ENCODE results near the gene BMP6. TPM values are rescaled to one million over a fixed set of nuclear protein-coding genes. Genes with fewer than 3 reads are reported as not detected.

The BMP6 gene
- total RNA-seq, 1 donor from 2014 or later: 9.0 TPM

DNA sequence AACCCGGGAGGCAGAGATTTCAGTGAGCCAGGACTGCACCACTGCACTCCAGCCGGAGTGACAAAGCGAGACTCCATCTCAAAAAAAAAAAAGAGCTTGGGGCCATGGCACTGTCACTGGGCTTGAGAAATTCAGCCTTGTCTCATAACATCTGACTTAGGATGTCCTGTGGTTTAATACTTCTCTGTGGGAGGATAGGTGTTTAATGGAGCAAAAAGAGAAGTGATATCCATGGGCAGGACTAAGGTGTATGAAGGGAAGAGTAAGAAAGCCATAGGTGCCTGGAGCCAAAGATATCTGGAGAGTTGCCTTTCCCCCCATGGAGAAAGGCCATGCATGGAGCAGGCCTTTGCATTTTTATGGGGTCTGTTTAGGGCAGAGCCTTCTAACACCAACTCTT lies 11.2 kb downstream of the BMP6 start:
- ATAC-seq (no peak), DNase-seq (ENCODE audit: low spot score) (no peak)
- intact Hi-C loops (cut with DNase I): no loop called here

- no peak for ATAC-seq
- intact Hi-C loops (cut with DNase I): no loop called here
- no peak for DNase-seq (ENCODE audit: low spot score)
Observed at GRCh38 chr6:7737867-7738266, 12.0 kb downstream of the BMP6 start.

- ATAC-seq: no peak
- intact Hi-C loops (cut with DNase I): no loop called here
- no peak for DNase-seq (ENCODE audit: low spot score)
Observed at GRCh38 chr6:7742223-7742785, 16.4 kb downstream of the BMP6 start.

DNA sequence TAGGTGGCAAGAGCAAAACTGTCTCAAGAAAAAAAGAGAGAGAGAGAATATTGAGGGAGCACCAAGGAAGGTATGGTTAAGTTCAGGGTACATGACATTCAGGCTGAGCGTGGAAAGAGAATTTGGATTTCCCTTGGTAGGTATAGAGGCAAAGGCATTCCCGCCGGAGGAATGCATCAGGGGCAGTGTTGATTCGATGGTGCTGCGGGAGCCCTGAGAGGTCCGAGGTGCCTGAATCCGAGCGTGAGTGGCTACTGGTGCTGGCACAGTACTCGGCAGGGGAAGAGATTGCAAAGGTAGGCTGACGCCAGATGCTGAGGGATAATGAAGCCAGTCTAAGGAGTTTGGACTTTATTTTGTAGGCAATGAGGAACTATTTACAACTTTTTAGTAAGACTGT lies 20.0 kb downstream of the BMP6 start:
- intact Hi-C loops (cut with DNase I): no loop called here
- no peak for ATAC-seq
- DNase-seq (ENCODE audit: low spot score): no peak

GRCh38 chr6:7747016-7747415 lies 21.1 kb downstream of the BMP6 start:
- intact Hi-C loops (cut with DNase I): no loop called here
- ATAC-seq (no peak), DNase-seq (ENCODE audit: low spot score) (no peak)

DNA sequence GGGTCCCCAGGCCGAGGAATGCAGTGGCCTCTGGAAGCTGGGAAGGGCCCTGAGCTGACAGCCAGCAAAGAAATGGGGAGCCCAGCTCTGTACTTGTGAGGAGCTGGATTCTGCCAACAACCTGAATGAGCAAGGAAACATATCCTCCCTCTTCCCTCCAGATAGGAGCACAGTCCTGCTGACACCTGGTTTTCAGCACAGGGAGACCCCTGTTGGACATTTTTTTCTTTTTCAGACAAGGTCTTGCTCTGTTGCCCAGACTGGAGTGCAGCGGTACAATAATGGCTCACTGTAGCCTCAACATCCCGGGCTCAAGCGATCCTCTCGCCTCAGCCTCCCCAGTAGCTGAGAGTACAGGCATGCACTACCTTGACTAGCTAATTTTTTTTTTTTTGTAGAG lies 21.5 kb downstream of the BMP6 start:
- ATAC-seq (no peak), DNase-seq (ENCODE audit: low spot score) (no peak)
- intact Hi-C loops (cut with DNase I): no loop called here

GRCh38 chr6:7747901-7748504 lies 22.1 kb downstream of the BMP6 start:
- ATAC-seq (no peak), DNase-seq (ENCODE audit: low spot score) (no peak)
- intact Hi-C loops (cut with DNase I): no loop called here

- intact Hi-C loops (cut with DNase I): no loop called here
- ATAC-seq (no peak), DNase-seq (ENCODE audit: low spot score) (no peak)
Observed at GRCh38 chr6:7749478-7749877, 23.6 kb downstream of the BMP6 start.

DNA sequence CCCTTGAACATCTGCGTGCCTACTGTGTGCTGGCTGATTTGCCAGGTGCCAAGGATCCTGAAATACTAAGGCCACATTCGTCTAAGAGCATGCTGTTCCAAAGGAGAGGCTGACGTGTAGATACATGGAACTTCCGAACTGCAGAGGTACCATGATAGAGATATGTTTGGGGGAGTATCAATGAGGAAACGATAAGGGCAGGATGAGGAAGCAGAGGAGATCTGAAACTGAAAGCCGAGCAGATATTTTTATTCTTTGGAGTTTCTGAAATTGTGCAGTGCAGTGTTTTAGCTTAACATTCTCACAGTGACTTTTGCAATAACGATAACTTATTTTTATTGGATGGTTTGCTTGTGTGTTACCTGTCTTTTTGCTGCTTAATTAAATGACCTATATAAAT lies 24.3 kb downstream of the BMP6 start:
- DNase-seq (ENCODE audit: low spot score) (no peak), ATAC-seq (no peak)
- intact Hi-C loops (cut with DNase I): no loop called here

DNA sequence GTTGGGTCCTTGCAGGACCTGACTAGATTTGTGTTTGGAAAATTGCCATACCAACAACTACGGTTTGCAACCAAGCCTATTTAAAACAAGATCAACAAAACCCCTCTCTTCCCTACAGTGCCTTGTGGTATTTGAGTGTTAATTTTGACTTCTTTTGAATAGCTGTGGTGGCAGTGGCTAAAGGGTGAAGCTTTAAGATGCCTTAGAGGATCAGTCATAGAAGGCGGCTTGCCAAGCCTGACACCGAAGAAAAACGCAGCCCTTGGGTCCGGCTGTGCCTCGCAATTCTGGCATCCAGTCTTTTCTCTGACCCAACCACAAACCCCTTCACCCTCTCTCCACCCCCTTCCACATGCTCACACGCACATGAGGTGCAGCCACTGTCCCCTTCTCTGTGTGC lies 32.6 kb downstream of the BMP6 start:
- intact Hi-C loops (cut with DNase I): no loop called here
- ATAC-seq (no peak), DNase-seq (ENCODE audit: low spot score) (no peak)

DNA sequence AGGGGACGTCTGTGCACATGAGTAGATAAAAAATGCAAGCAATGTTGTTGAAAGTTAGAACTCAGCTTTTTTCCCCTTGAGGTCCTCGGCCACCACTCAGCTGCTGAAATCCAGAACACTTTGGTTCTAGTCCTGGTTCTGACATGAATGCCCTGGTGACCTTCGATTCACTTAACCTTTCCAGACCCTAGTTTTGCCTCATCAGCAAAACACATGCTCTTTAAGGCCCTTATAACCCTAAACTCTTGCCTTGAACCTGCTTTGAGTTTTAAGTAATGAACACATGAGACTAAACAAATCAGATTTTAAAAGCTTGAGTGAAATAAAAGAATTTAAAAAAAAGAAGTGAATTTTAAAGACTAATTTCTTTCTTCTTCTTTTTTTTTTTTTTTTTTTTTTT lies 33.4 kb downstream of the BMP6 start:
- intact Hi-C loops (cut with DNase I): no loop called here
- DNase-seq (ENCODE audit: low spot score) (no peak), ATAC-seq (no peak)

DNA sequence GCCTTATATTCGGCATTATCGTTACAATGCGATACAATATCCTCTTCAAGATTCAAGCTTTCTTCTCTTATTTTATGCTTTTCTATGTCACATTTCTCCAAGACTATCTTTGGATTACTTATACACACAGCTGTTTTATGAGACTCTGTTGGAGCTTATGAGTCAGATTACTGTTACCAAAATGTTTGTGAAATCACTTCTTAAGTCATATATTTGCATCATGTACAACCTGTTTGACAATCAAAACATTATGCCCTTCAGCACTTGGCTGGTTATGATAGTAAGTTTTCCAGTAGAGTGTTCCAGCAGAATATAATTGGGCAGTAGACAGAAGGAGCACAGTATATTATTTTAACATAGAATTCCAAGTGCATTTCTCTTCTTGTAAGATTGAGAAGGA lies 35.2 kb downstream of the BMP6 start:
- ATAC-seq (no peak), DNase-seq (ENCODE audit: low spot score) (no peak)
- intact Hi-C loops (cut with DNase I): no loop called here

GRCh38 chr6:7762760-7763159 lies 36.9 kb downstream of the BMP6 start:
- ATAC-seq: peak; percentile 45
- DNase-seq (ENCODE audit: low spot score): no peak
- intact Hi-C loops (cut with DNase I): no loop called here

- no peak for DNase-seq (ENCODE audit: low spot score)
- peak; percentile 87 for ATAC-seq
- intact Hi-C loops (cut with DNase I): no loop called here
Observed at GRCh38 chr6:7763881-7764280, 38.0 kb downstream of the BMP6 start.

DNA sequence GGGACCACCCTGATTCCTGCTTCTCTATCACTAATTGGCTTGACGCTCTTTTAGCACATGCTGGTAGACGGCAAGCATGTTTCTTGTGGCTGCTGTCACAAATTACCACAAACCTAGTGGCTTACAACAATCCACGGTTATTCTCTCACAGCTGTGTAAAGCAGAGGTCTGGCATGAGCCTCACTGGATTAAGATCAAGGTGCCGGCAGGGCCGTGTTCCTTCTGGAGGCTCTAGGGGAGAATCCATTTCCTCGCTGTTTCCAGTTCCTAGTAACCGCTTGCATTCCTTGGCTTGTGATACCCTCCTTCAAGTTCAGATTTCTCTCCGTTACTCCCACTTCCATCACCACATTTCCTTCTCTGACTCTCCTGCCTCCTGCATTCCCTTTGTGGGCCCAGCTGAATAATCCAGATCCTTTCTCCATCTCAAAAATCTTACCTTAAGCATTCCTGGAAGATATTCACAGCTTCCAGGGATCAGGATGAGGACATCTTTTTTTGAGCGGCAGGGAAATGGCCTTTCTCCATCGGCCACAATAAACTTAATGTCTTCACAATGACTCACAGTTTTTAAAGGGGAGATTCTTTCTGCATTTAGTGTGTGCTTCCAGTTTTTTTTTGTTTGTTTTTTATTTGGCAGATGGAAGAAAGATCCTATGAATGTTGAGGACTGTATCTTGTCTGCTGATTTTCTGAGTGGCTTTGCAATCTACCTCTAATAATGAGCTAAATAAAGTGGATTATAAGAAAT lies 39.9 kb downstream of the BMP6 start:
- no peak for DNase-seq (ENCODE audit: low spot score)
- intact Hi-C loops (cut with DNase I): no loop called here
- ATAC-seq: no peak

GRCh38 chr6:7769702-7770101 lies 43.8 kb downstream of the BMP6 start:
- ATAC-seq (no peak), DNase-seq (ENCODE audit: low spot score) (no peak)
- intact Hi-C loops (cut with DNase I): no loop called here

DNA sequence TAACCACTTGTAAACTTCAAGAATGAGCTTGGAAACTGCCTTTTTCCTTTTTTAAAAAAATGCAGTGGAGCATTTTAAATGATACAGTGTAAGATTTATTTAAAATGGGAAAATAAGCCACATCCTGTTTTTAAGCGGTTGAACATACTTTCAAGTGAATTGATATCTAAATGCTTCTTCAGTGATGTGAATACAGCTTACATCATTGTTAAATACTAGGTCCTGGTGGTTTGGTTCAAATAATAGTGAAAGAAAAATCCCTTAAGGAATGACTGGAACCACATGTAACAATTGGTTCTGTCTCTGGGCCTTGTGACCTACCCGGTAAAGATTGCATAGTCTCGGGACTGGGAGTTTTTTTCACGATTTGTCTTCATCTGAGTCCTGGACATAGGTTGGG lies 44.2 kb downstream of the BMP6 start:
- intact Hi-C loops (cut with DNase I): no loop called here
- DNase-seq (ENCODE audit: low spot score) (no peak), ATAC-seq (no peak)

GRCh38 chr6:7770601-7771000 lies 44.7 kb downstream of the BMP6 start:
- ATAC-seq (no peak), DNase-seq (ENCODE audit: low spot score) (no peak)
- intact Hi-C loops (cut with DNase I): no loop called here

DNA sequence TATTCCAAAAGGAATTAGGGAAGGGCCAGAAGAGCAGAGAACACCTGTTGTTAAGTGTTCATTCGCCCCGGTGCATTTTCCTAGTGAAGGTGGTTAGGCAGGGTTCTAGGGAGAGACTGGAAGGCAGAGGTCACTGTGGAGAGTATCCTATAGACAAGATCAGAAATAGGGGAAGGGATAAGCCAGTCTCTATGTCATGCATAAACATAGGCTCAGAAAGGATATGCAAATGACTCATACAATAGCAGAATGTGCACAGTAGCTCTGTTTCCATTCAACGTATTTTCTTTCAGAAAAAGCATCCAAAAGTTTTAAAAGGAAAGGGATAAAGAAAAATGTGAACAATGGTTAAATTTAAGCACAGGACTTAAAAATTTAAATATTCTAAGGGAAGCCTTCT lies 47.4 kb downstream of the BMP6 start:
- intact Hi-C loops (cut with DNase I): no loop called here
- DNase-seq (ENCODE audit: low spot score) (no peak), ATAC-seq (no peak)

DNA sequence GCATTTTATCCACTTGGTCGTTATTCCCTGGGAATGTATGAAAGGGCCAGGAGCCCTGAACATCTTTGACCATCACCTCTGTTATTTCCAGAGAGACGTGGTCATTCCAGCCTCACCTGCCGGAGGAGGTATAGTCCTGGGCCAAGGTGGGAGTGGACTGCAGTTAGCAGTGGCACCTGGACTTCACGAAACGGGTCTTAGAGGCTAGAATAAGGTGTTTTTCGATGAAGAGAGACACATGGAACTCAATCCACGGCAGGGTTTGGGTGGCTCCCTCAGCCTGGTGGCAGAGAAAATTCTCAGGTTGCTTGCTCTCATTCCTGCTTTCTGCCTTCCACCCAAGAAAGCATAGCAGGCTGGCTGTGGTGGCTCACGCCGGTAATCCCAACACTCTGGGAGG lies 48.0 kb downstream of the BMP6 start:
- DNase-seq (ENCODE audit: low spot score) (no peak), ATAC-seq (no peak)
- intact Hi-C loops (cut with DNase I): no loop called here

- no peak for ATAC-seq
- DNase-seq (ENCODE audit: low spot score): no peak
- intact Hi-C loops (cut with DNase I): no loop called here
Observed at GRCh38 chr6:7776509-7776908, 50.6 kb downstream of the BMP6 start.

Measured in sciatic nerve (tissue), 2 donors.